Activated B cell treated with CpG ODN at 0.5 μM for 24 hours (primary cell): ENCODE data around the gene ITPR3. TPM values are rescaled to one million over a fixed set of nuclear protein-coding genes. Genes with fewer than 3 reads are reported as not detected.

Experiments
- ATAC-seq: fragments of 200-7000 bp; cut with Tn5 transposase; one replicate; pipeline ENCODE4 v1.10.0; 2021; ENCODE audit warnings: low read depth, mild to moderate bottlenecking, moderate library complexity
- CTCF ChIA-PET: fragments of 350-600 bp; sonication (Branson Sonifier 250); formaldehyde crosslinking; loops from one replicate; lab custom pipeline; 2021; ENCODE audit warnings: antibody characterized with exemption; lab: Charles Lee
- POLR2A ChIA-PET: fragments of 350-600 bp; sonication (Branson Sonifier 250); formaldehyde crosslinking; loops from one replicate; lab custom pipeline; 2021; ENCODE audit warnings: antibody characterized with exemption; lab: Charles Lee
- DNase-seq: peaks from one replicate; pipeline ENCODE4 v3.0.0; 2022
- H3K27ac Mint-ChIP-seq: one replicate; pipeline ENCODE4 v1.8.0; 2020; ENCODE audit warnings: mixed read lengths
- H3K27me3 Mint-ChIP-seq: one replicate; pipeline ENCODE4 v1.8.0; 2021; ENCODE audit warnings: mixed read lengths
- H3K36me3 Mint-ChIP-seq: one replicate; pipeline ENCODE4 v1.8.0; 2021; ENCODE audit warnings: low read depth, mixed read lengths
- H3K4me1 Mint-ChIP-seq: one replicate; pipeline ENCODE4 v1.8.0; 2021; ENCODE audit warnings: mixed read lengths
- H3K4me3 Mint-ChIP-seq: one replicate; pipeline ENCODE4 v1.8.0; 2020; ENCODE audit warnings: mild to moderate bottlenecking, mixed read lengths
- H3K9me3 Mint-ChIP-seq: one replicate; pipeline ENCODE4 v1.8.0; 2020; ENCODE audit warnings: mixed read lengths
- intact Hi-C: fragments of 100-400 bp; cut with micrococcal nuclease; formaldehyde crosslinking; loops from one replicate; pipeline ENCODE4 v1.15.1; 2024
- total RNA-seq: library from RNA; stranded (reverse); gene quantifications from 2 replicates; pipeline ENCODE4 v1.2.3, GENCODE V29; 2022
- TF ChIP-seq, protein P1 (sequence below): fragments of 200-600 bp; IDR thresholded peaks from one replicate; pipeline ENCODE4 v1.8.0; 2022; ENCODE audit warnings: antibody characterized with exemption, mild to moderate bottlenecking

The ITPR3 gene
- total RNA-seq, 1 donor from 2014 or later = 35.5 TPM

- Mint-ChIP-seq H3K36me3 (peaks cover 86% of the 10 kb centered on the region), H3K27me3 (no peaks in the 10 kb centered on the region), H3K9me3 (no peaks in the 10 kb centered on the region), H3K4me1 (peaks cover 24% of the 10 kb centered on the region), H3K27ac (peak overlapping the region; percentile 63), H3K4me3 (no peak overlapping the region)
- TF ChIP-seq, protein P1, sequence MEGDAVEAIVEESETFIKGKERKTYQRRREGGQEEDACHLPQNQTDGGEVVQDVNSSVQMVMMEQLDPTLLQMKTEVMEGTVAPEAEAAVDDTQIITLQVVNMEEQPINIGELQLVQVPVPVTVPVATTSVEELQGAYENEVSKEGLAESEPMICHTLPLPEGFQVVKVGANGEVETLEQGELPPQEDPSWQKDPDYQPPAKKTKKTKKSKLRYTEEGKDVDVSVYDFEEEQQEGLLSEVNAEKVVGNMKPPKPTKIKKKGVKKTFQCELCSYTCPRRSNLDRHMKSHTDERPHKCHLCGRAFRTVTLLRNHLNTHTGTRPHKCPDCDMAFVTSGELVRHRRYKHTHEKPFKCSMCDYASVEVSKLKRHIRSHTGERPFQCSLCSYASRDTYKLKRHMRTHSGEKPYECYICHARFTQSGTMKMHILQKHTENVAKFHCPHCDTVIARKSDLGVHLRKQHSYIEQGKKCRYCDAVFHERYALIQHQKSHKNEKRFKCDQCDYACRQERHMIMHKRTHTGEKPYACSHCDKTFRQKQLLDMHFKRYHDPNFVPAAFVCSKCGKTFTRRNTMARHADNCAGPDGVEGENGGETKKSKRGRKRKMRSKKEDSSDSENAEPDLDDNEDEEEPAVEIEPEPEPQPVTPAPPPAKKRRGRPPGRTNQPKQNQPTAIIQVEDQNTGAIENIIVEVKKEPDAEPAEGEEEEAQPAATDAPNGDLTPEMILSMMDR = no peak
- CTCF ChIA-PET = no interaction called here
- DNase-seq (no peak), ATAC-seq (no peak)
- intact Hi-C loops = no loop called here
- POLR2A ChIA-PET = no interaction called here
Observed at GRCh38 chr6:33678932-33679490, 57.9 kb downstream of the ITPR3 start.

- Mint-ChIP-seq H3K9me3 (no peaks in the 10 kb centered on the region), H3K4me1 (peaks cover 24% of the 10 kb centered on the region), H3K27ac (no peak overlapping the region), H3K36me3 (peaks cover 86% of the 10 kb centered on the region), H3K27me3 (no peaks in the 10 kb centered on the region), H3K4me3 (no peak overlapping the region)
- ChIA-PET CTCF (no interaction called here), POLR2A (no interaction called here)
- intact Hi-C loops = no loop called here
- ATAC-seq (no peak), DNase-seq (no peak)
- TF ChIP-seq, protein P1 = no peak
Observed at GRCh38 chr6:33679761-33680160, 58.6 kb downstream of the ITPR3 start.

- no peak for DNase-seq
- no peaks in the 10 kb centered on the region for H3K9me3 Mint-ChIP-seq
- peaks cover 89% of the 10 kb centered on the region for H3K36me3 Mint-ChIP-seq
- H3K4me3 Mint-ChIP-seq = no peak overlapping the region
- intact Hi-C loops = no loop called here
- POLR2A ChIA-PET = no interaction called here
- peaks cover 17% of the 10 kb centered on the region for H3K4me1 Mint-ChIP-seq
- CTCF ChIA-PET = no interaction called here
- H3K27ac Mint-ChIP-seq = no peak overlapping the region
- no peak for ATAC-seq
- no peaks in the 10 kb centered on the region for H3K27me3 Mint-ChIP-seq
- TF ChIP-seq, protein P1 = no peak
Observed at GRCh38 chr6:33682341-33682740, 61.2 kb downstream of the ITPR3 start.

GRCh38 chr6:33683051-33683571, 62.0 kb downstream of the ITPR3 start:
- H3K27ac Mint-ChIP-seq = peak overlapping the region; percentile 30
- no peak overlapping the region for H3K4me3 Mint-ChIP-seq
- no peaks in the 10 kb centered on the region for H3K9me3 Mint-ChIP-seq
- H3K36me3 Mint-ChIP-seq = peaks cover 89% of the 10 kb centered on the region
- ChIA-PET POLR2A (interaction anchor here (0.6 kb wide), 1 partner anchor 408 kb away, joined by 3 read pairs; no protein-coding TSS in a partner anchor), CTCF (no interaction called here)
- DNase-seq (no peak), ATAC-seq (no peak)
- no peaks in the 10 kb centered on the region for H3K27me3 Mint-ChIP-seq
- TF ChIP-seq, protein P1 = no peak
- peaks cover 10% of the 10 kb centered on the region for H3K4me1 Mint-ChIP-seq
- intact Hi-C loops = no loop called here

DNA sequence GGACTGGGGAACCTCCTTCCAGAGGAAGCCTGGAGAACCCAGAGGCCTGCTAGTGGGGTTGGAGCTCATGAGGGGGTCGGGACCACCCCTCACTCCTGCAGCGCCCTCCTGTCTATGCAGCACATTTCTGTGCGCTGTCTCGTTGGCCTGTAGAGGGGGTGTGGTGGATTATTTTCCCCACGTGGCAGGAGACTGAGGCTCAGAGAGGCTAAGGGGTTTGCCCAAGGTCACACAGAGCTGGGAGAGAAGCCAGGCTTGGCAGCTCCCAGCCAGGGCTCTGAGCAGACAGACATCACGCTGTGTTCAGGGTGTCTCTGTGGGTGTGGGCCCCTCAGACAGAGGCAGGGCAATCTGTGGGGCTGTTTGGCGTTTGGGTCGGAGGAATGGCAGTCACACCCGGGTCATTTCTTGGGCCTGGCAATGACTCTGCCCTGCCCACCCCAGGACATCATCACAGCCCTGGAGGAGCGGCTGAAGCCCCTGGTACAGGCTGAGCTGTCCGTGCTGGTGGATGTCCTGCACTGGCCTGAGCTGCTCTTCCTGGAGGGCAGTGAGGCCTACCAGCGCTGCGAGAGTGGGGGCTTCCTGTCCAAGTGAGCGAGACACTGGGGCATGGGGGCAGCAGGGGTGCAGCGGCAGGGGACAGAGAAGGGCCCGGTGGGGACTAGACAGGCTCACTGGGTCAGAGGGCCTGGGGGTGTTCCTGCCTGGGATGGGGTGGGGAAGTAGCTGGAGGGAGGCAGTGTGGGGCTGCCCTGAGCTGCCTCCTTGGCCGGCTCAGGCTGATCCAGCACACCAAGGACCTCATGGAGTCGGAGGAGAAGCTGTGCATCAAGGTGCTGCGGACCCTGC, 62.7 kb downstream of the ITPR3 start:
- Mint-ChIP-seq H3K4me3 (no peak overlapping the region), H3K27me3 (no peaks in the 10 kb centered on the region), H3K9me3 (no peaks in the 10 kb centered on the region), H3K27ac (peak overlapping the region; percentile 30), H3K4me1 (peaks cover 3% of the 10 kb centered on the region), H3K36me3 (peaks cover 89% of the 10 kb centered on the region)
- TF ChIP-seq, protein P1 = no peak
- intact Hi-C loops = no loop called here
- CTCF ChIA-PET = no interaction called here
- no peak for DNase-seq
- ATAC-seq = no peak
- POLR2A ChIA-PET = interaction anchor here (0.6 kb wide), 1 partner anchor 407 kb away, joined by 3 read pairs; no protein-coding TSS in a partner anchor
